K562 (cell line): Measurements from ENCODE around the gene PLCL1. TPM values are rescaled to one million over a fixed set of nuclear protein-coding genes. Genes with fewer than 3 reads are reported as not detected.

ENCODE experiments used
- BRD9 ChIP-seq: fragments of 450-650 bp; IDR thresholded peaks from 2 replicates; pipeline ENCODE4 v1.6.1; 2018; ENCODE audit warnings: low read depth; ENCODE audit not compliant: partially characterized antibody
- CBX2 ChIP-seq: fragments of 200-600 bp; sonication (generic); IDR thresholded peaks from one replicate; pipeline ENCODE4 v1.6.1; 2012; ENCODE audit warnings: mild to moderate bottlenecking, low read length, inconsistent platforms; ENCODE audit not compliant: insufficient read depth, poor library complexity, severe bottlenecking
- CHCHD3 ChIP-seq: fragments of 250-450 bp; sonication (Bioruptor Pico); IDR thresholded peaks from 2 replicates; pipeline ENCODE4 v2.1.2; 2022; ENCODE audit warnings: mild to moderate bottlenecking
- CREB3L1 ChIP-seq: fragments of 450-650 bp; IDR thresholded peaks from 2 replicates; pipeline ENCODE4 v1.6.1; 2014; ENCODE audit warnings: low read depth, mild to moderate bottlenecking, moderate library complexity, borderline replicate concordance
- DIDO1 ChIP-seq: fragments of 450-650 bp; IDR thresholded peaks from 2 replicates; pipeline ENCODE4 v1.6.1; 2016; ENCODE audit warnings: low read depth, missing biosample characterization, missing genetic modification characterization
- ELF1 ChIP-seq: fragments of 200-800 bp; sonication (Bioruptor generic); IDR thresholded peaks from 2 replicates; pipeline ENCODE4 v1.6.1; 2016; ENCODE audit warnings: missing genetic modification characterization, missing compliant biosample characterization
- ELF4 ChIP-seq: fragments of 450-650 bp; formaldehyde crosslinking; IDR thresholded peaks from 2 replicates; pipeline ENCODE4 v1.4.0; 2022; ENCODE audit warnings: missing genetic modification characterization
- ETV6 ChIP-seq, 3 experiments: fragments of 150-350 bp in 1 of 3; sonication (generic) in 1 of 3; formaldehyde crosslinking in 1 of 3; IDR thresholded peaks; 2 replicates each; pipeline versions ENCODE4 v1.6.1 to v1.8.0; 2014 to 2022; ENCODE audit warnings: borderline replicate concordance in 2 of 3, low read depth in 2 of 3, antibody characterized with exemption in 1 of 3, low read length in 1 of 3, mild to moderate bottlenecking in 1 of 3, missing genetic modification reagents in 1 of 3
- GABPA ChIP-seq: fragments of 200-800 bp; sonication (Bioruptor generic); conservative IDR thresholded peaks from 2 replicates; pipeline ENCODE4 v1.6.1; 2016; ENCODE audit warnings: low read depth, missing genetic modification characterization, missing compliant biosample characterization
- HMG20A ChIP-seq: fragments of 450-650 bp; formaldehyde crosslinking; conservative IDR thresholded peaks from 2 replicates; pipeline ENCODE4 v1.4.0; 2020; ENCODE audit warnings: mild to moderate bottlenecking, mixed read lengths
- NEUROD1 ChIP-seq: fragments of 150-350 bp; IDR thresholded peaks from 2 replicates; pipeline ENCODE4 v1.6.1; 2014; ENCODE audit warnings: borderline replicate concordance, low read length, low read depth; ENCODE audit not compliant: partially characterized antibody
- NR2C1 ChIP-seq, 2 experiments: fragments of 450-650 bp; IDR thresholded peaks; 2 replicates each; pipeline ENCODE4 v1.6.1; 2017; ENCODE audit warnings: mild to moderate bottlenecking in 2 of 2, antibody characterized with exemption in 1 of 2, inconsistent platforms in 1 of 2, missing compliant biosample characterization in 1 of 2, missing genetic modification characterization in 1 of 2
- PCBP1 ChIP-seq: fragments of 200-400 bp; formaldehyde crosslinking; IDR thresholded peaks from 2 replicates; pipeline ENCODE4 v1.6.1; 2018; ENCODE audit warnings: mild to moderate bottlenecking, low read depth, low read length; ENCODE audit not compliant: poor library complexity, severe bottlenecking
- PHF21A ChIP-seq: fragments of 450-650 bp; IDR thresholded peaks from 2 replicates; pipeline ENCODE4 v1.6.1; 2017; ENCODE audit warnings: low read depth, borderline replicate concordance
- PHTF2 ChIP-seq: fragments of 250-450 bp; sonication (Bioruptor Pico); IDR thresholded peaks from 2 replicates; pipeline ENCODE4 v1.5.0; 2021; ENCODE audit warnings: mild to moderate bottlenecking
- RFX7 ChIP-seq: fragments of 250-450 bp; sonication (Bioruptor Pico); IDR thresholded peaks from 2 replicates; pipeline ENCODE4 v1.5.1; 2021; ENCODE audit warnings: mild to moderate bottlenecking
- SAP30 ChIP-seq: fragments of 200-600 bp; sonication (generic); IDR thresholded peaks from 2 replicates; pipeline ENCODE4 v1.6.1; 2012; ENCODE audit warnings: borderline replicate concordance, low read depth, mild to moderate bottlenecking, moderate library complexity, low read length, control low read depth, inconsistent platforms; ENCODE audit not compliant: insufficient read depth, poor library complexity, severe bottlenecking
- SMAD1 ChIP-seq: fragments of 150-350 bp; IDR thresholded peaks from 2 replicates; pipeline ENCODE4 v1.6.1; 2014; ENCODE audit warnings: low read length, low read depth; ENCODE audit not compliant: partially characterized antibody
- SMAD2 ChIP-seq: fragments of 150-350 bp; IDR thresholded peaks from 2 replicates; pipeline ENCODE4 v1.6.1; 2014; ENCODE audit warnings: low read depth, mild to moderate bottlenecking, low read length
- SMAD3 ChIP-seq: fragments of 450-650 bp; formaldehyde crosslinking; conservative IDR thresholded peaks from 2 replicates; pipeline ENCODE4 v1.4.0; 2020; ENCODE audit warnings: mild to moderate bottlenecking
- SMAD4 ChIP-seq: fragments of 250-450 bp; sonication (Bioruptor Pico); conservative IDR thresholded peaks from 2 replicates; pipeline ENCODE4 v1.8.0; 2021; ENCODE audit warnings: inconsistent platforms, mild to moderate bottlenecking, moderate library complexity
- ZNF23 ChIP-seq: fragments of 250-450 bp; sonication (Bioruptor Pico); IDR thresholded peaks from 2 replicates; pipeline ENCODE4 v1.4.0; 2020; ENCODE audit warnings: mild to moderate bottlenecking
- ZNF449 ChIP-seq: fragments of 250-450 bp; sonication (Bioruptor Pico); IDR thresholded peaks from 2 replicates; pipeline ENCODE4 v1.8.0; 2022; ENCODE audit warnings: moderate library complexity, mild to moderate bottlenecking, inconsistent platforms
- ZNF507 ChIP-seq: conservative IDR thresholded peaks from 2 replicates; pipeline ENCODE4 v1.6.1; 2017; ENCODE audit warnings: missing genetic modification characterization, missing compliant biosample characterization
- ZNF668 ChIP-seq: fragments of 250-450 bp; sonication (Bioruptor Pico); IDR thresholded peaks from 2 replicates; pipeline ENCODE4 v1.8.0; 2022; ENCODE audit warnings: mild to moderate bottlenecking, inconsistent platforms
- polyA plus RNA-seq, 8 experiments: library from polyadenylated mRNA; depleted of rRNA in 4 of 8; stranded (reverse) in 5 of 8; unstranded in 3 of 8; fragments of >200 nt; fragmentation: Nextera tagmentation in 2 of 8; fragmentation: Illumina TruSeq in 1 of 8; extraction: Ambion mirVana in 2 of 8; extraction: Trizol in 1 of 8; gene quantifications; 2 replicates each; pipeline versions ENCODE4 v1.2.1 to v1.2.3, GENCODE V29; 2011 to 2014; ENCODE audit warnings: inconsistent platforms in 1 of 8, missing spikeins in 1 of 8
- total RNA-seq, 7 experiments: library from RNA; depleted of rRNA in 6 of 7; stranded (reverse); fragments of >200 nt in 6 of 7; fragmentation: Illumina TruSeq in 2 of 7; extraction: Trizol in 2 of 7; gene quantifications; 2 replicates each; pipeline versions ENCODE4 v1.2.1 to v1.2.3, GENCODE V29; 2011 to 2021; ENCODE audit warnings: low replicate concordance in 1 of 7

Gene PLCL1
- total and polyA plus RNA-seq, 9 of the 15 experiments (the other 6 are each of a cell fraction or from before 2014, with no cell fraction given): 2.0 to 17.7 (median 8.6) TPM

GRCh38 chr2:197929008-197929885 lies 124.9 kb downstream of the PLCL1 start (continued):
- no peak for TF ChIP-seq ZNF668 (CRISPR knock-in tag)
- TF ChIP-seq CREB3L1: 0 out of 2 replicates have a peak, but pooled peaks have one; percentile 35
- TF ChIP-seq ETV6 (IDR thresholded peaks at IDR 0.05; ENCODE audit: borderline replicate concordance in 1 of 2, low read depth in 2 of 2, low read length in 1 of 2): peak; percentile 55 to 86; a peak in 3 of 4 replicates
- TF ChIP-seq ETV6 (CRISPR knock-in tag; IDR thresholded peaks at IDR 0.05; ENCODE audit: borderline replicate concordance): no peak
- no peak for TF ChIP-seq PCBP1
- 0 out of 2 replicates have a peak, but pooled peaks have one; percentile 26 for TF ChIP-seq SMAD3 (CRISPR knock-in tag)
- no peak for TF ChIP-seq PHTF2 (CRISPR knock-in tag)
- TF ChIP-seq SMAD1: peak; percentile 66
- no peak for TF ChIP-seq SAP30
- peak; percentile 54 for TF ChIP-seq ELF1 (tag)
- peak; percentile 55 for TF ChIP-seq SMAD4 (CRISPR knock-in tag)
- peak; percentile 96 for TF ChIP-seq NEUROD1
- no peak for TF ChIP-seq ELF4 (CRISPR knock-in tag)
- TF ChIP-seq CHCHD3 (CRISPR knock-in tag): no peak
- TF ChIP-seq ZNF23 (CRISPR knock-in tag): no peak
- no peak for TF ChIP-seq RFX7 (CRISPR knock-in tag)
- TF ChIP-seq DIDO1 (tag): no peak
- no peak for TF ChIP-seq NR2C1 (IDR thresholded peaks at IDR 0.05)
- no peak for TF ChIP-seq NR2C1 (tag; IDR thresholded peaks at IDR 0.05)
- no peak for TF ChIP-seq SMAD2
- no peak for TF ChIP-seq ZNF449 (CRISPR knock-in tag)
- TF ChIP-seq ZNF507 (tag): no peak
- TF ChIP-seq GABPA (tag): 0 out of 2 replicates have a peak, but pooled peaks have one; percentile 32
- no peak for TF ChIP-seq PHF21A
- TF ChIP-seq HMG20A (CRISPR knock-in tag): no peak
- TF ChIP-seq BRD9: peak; percentile 79
- TF ChIP-seq CBX2: no peak
